GM12864 (cell line): ENCODE results near the gene P2RY6.

ENCODE experiments used
- DNase-seq: peaks from one replicate; pipeline ENCODE4 v3.0.0-alpha.2; 2011; ENCODE audit warnings: low read depth
- H3K4me3 ChIP-seq: 2 replicates; pipeline ENCODE4 v1.5.1; 2011; ENCODE audit warnings: mild to moderate bottlenecking, low read depth, low read length, control low read depth
- TF ChIP-seq, protein P1 (sequence below): IDR thresholded peaks from 2 replicates; pipeline ENCODE4 v1.5.1; 2011; ENCODE audit warnings: low read depth, mild to moderate bottlenecking, moderate library complexity, low read length, control low read depth, inconsistent platforms; ENCODE audit errors: missing control alignments

The P2RY6 gene

DNA sequence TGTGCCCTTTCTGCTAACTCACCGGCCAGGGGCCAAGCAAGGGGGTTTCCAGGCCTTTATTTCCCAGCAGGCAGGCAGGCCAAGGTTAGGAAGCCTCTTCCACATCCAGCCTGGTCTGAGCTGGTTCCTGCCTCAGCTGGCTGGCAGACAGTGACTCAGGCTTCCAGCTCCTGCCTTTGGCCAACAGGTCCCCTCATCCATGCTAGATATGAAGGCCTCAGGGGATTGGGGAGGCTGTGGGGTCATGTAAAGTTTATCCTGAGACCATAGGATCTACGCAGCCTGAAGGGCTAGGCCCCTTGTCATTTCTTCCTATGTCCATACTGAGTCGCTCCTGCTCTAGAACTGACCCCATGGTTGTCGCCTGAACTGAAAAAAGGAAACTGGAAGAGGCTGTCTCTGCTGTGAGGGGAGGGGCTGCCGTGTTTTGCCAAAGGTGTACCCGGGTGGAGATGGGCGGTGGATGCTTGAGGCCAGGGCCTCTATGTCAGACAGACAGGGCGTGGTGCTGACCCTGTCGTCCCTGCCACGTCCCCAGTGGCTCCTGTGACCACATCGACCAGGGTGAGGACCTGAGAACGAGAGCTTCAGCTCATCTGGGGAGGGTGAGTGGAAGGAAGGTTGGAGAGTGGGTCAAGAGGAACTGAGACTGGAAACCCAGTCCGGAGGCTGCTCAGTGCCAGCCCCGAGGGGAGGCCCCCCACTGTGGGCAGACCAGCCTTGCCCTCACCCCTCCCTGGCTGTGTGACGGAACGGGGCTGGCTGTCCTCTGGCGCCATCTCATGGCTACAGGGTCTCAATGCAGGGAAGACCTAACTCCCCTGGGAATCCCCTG is 17.0 kb downstream of the P2RY6 start:
- H3K4me3 ChIP-seq = peak overlapping the region; percentile 12
- DNase-seq = no peak
- TF ChIP-seq, protein P1, sequence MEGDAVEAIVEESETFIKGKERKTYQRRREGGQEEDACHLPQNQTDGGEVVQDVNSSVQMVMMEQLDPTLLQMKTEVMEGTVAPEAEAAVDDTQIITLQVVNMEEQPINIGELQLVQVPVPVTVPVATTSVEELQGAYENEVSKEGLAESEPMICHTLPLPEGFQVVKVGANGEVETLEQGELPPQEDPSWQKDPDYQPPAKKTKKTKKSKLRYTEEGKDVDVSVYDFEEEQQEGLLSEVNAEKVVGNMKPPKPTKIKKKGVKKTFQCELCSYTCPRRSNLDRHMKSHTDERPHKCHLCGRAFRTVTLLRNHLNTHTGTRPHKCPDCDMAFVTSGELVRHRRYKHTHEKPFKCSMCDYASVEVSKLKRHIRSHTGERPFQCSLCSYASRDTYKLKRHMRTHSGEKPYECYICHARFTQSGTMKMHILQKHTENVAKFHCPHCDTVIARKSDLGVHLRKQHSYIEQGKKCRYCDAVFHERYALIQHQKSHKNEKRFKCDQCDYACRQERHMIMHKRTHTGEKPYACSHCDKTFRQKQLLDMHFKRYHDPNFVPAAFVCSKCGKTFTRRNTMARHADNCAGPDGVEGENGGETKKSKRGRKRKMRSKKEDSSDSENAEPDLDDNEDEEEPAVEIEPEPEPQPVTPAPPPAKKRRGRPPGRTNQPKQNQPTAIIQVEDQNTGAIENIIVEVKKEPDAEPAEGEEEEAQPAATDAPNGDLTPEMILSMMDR = peak; percentile 98

DNA sequence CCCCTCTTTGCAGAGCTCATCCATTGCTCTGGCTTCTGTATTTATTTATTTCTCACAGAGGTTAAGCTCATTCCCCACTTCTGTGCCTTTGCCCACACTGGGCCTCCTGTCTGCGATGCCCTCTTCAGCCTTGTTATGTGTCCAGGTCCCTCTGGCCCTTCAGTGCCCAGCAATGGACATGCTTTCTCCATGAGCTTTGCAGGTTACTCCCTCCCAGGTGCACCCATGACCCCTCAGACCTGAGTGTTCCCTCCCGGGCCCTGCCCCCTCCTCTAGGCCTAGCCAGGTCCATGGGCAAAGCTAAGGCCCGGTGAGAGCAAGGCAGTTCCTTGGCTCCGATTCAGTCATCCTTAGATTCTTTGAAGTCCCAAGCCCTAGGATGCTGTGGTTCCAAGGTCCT is 18.4 kb downstream of the P2RY6 start:
- H3K4me3 ChIP-seq = no peak overlapping the region
- no peak for DNase-seq
- TF ChIP-seq, protein P1 = no peak

DNA sequence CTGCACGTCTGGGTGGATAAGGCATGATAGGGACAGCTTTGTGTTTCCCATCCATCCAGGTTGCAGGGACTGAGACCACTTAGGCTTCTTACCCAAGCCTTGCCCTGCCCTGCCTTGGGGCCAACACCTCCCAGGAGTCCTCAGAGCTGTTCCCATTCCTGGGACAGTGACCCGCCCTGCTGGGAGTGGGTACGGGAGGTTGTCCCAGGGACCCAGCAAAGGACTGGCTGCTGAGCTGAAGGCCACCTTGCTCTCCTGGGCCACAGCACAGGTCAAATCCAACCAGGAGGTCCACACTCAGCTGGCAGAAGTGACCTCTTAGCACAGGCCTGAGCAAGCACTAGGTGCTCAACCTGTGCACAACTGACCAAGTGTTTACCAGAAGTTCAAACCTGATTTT is 19.1 kb downstream of the P2RY6 start:
- no peak overlapping the region for H3K4me3 ChIP-seq
- TF ChIP-seq, protein P1 = no peak
- no peak for DNase-seq

- TF ChIP-seq, protein P1 = no peak
- DNase-seq = no peak
- H3K4me3 ChIP-seq = no peak overlapping the region
Measured at GRCh38 chr11:73291781-73292524, 19.8 kb downstream of the P2RY6 start.

- H3K4me3 ChIP-seq = no peak overlapping the region
- DNase-seq = no peak
- TF ChIP-seq, protein P1 = no peak
Measured at GRCh38 chr11:73292525-73292894, 20.4 kb downstream of the P2RY6 start.

DNA sequence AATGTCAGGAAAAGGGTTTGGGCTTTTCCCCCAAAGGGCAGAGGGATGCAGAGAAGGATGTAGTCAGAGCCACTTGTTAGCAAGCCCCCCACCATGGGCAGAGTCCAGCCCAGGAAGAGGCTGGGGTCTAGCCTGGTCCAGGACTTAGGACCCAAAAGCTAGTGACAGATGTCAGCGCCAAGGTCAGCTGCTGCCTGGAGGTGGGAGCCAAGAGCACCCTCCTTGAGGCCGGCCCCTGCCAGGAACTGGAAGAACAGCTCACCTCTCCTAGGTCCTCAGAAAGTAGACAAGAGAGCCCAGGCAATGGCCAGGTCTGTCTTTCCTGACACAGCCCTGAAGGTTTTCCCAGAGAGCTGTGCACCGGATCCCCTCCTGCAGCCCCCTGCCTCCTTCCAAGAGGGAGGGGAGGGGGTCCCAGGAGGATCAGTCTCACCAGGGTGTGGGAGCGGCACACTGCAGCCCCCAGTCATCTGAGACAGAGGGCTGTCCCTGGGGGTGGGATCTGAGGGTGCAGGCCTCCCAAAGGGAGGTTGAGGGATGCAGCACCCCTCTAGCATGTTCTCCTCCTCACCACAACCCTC is 21.3 kb downstream of the P2RY6 start:
- TF ChIP-seq, protein P1 = no peak

More for the DNA sequence above, 21.3 kb downstream of the P2RY6 start:
- no peak overlapping the region for H3K4me3 ChIP-seq
- no peak for DNase-seq
